Gastroesophageal sphincter (tissue), 4 donors: ENCODE data around the gene EXOC6B. TPM values are rescaled to one million over a fixed set of nuclear protein-coding genes. Genes with fewer than 3 reads are reported as not detected.

Experiments
- ATAC-seq: fragments of 150-250 bp; one replicate; pipeline ENCODE4 v1.9.1; 2016; ENCODE audit warnings: mild to moderate bottlenecking, moderate library complexity
- H3K27ac ChIP-seq, 4 donors: fragments of 200-600 bp; sonication (generic) in 3 of 4; 1 replicate in 3 of 4; 2 replicates in 1 of 4; pipeline ENCODE4 v1.5.1; 2016 to 2019
- H3K27me3 ChIP-seq: fragments of 200-600 bp; sonication (generic); one replicate; pipeline ENCODE4 v1.5.1; 2019
- H3K36me3 ChIP-seq, 2 donors: fragments of 200-600 bp; sonication (generic); one replicate each; pipeline ENCODE4 v1.5.1; 2019; ENCODE audit warnings: control low read depth in 1 of 2
- H3K4me1 ChIP-seq, 3 donors: fragments of 200-600 bp; sonication (generic); 1 replicate in 2 of 3; 2 replicates in 1 of 3; pipeline ENCODE4 v1.5.1; 2016 to 2019; ENCODE audit warnings: control low read depth in 2 of 3
- H3K4me3 ChIP-seq, 2 donors: fragments of 200-600 bp; sonication (generic); one replicate each; pipeline ENCODE4 v1.5.1; 2019; ENCODE audit warnings: mild to moderate bottlenecking in 1 of 2, moderate library complexity in 1 of 2
- H3K9me3 ChIP-seq, 3 donors: fragments of 200-600 bp; sonication (generic); one replicate each; pipeline ENCODE4 v1.5.1; 2017 to 2019; ENCODE audit warnings: control low read depth in 2 of 3
- EP300 ChIP-seq: sonication (generic); formaldehyde crosslinking; IDR thresholded peaks from one replicate; pipeline ENCODE4 v1.6.1; 2017; ENCODE audit warnings: antibody characterized with exemption, mild to moderate bottlenecking
- POLR2A ChIP-seq, 2 donors: fragments of 450-650 bp; IDR thresholded peaks; one replicate each; pipeline ENCODE4 v1.6.1; 2017; ENCODE audit warnings: antibody characterized with exemption in 2 of 2, mild to moderate bottlenecking in 2 of 2, moderate library complexity in 1 of 2
- POLR2AphosphoS5 ChIP-seq: sonication (generic); formaldehyde crosslinking; IDR thresholded peaks from one replicate; pipeline ENCODE4 v1.6.1; 2017; ENCODE audit warnings: antibody characterized with exemption
- WGBS, 2 donors: methylation state at CpG; one replicate each; pipeline ENCODE4 v1.1.5; 2018; ENCODE audit warnings: low coverage in 1 of 2; 5-methylcytosine and 5-hydroxymethylcytosine counted together
- total RNA-seq, 4 donors: library from RNA; depleted of rRNA; stranded (reverse); fragments of >200 nt; gene quantifications; one replicate each; pipeline ENCODE4 v1.1.0, GENCODE V29; 2016
- TF ChIP-seq, protein P1 (sequence below), 4 experiments: fragments of 200-600 bp in 2 of 4; fragments of 450-650 bp in 2 of 4; sonication (generic) in 1 of 4; IDR thresholded peaks; one replicate each; pipeline ENCODE4 v1.5.1; 2017 to 2019; ENCODE audit warnings: antibody characterized with exemption in 4 of 4, mild to moderate bottlenecking in 2 of 4, moderate library complexity in 2 of 4

Gene EXOC6B
- total RNA-seq, 4 donors from 2014 or later = 35.3 to 47.2 (median 41.2) TPM

GRCh38 chr2:72233211-72233610 lies 592.6 kb downstream of the EXOC6B start:
- 60% methylated on average over 1 of the region's 2 CpGs; no CpG with 5 or more reads in 1 of the 2 donors for WGBS, 2 donors
- Histone ChIP-seq H3K36me3 (no peaks in the 10 kb centered on the region), H3K27ac (no peak overlapping the region), H3K9me3 (no peaks in the 10 kb centered on the region), H3K4me3 (no peak overlapping the region), H3K27me3 (no peaks in the 10 kb centered on the region), H3K4me1 (peaks cover 0 to 8% (median 0%) of the 10 kb centered on the region in 3 donors)
- TF ChIP-seq EP300 (no peak), POLR2AphosphoS5 (no peak), POLR2A (IDR thresholded peaks at IDR 0.05) (no peak)
- TF ChIP-seq, protein P1, sequence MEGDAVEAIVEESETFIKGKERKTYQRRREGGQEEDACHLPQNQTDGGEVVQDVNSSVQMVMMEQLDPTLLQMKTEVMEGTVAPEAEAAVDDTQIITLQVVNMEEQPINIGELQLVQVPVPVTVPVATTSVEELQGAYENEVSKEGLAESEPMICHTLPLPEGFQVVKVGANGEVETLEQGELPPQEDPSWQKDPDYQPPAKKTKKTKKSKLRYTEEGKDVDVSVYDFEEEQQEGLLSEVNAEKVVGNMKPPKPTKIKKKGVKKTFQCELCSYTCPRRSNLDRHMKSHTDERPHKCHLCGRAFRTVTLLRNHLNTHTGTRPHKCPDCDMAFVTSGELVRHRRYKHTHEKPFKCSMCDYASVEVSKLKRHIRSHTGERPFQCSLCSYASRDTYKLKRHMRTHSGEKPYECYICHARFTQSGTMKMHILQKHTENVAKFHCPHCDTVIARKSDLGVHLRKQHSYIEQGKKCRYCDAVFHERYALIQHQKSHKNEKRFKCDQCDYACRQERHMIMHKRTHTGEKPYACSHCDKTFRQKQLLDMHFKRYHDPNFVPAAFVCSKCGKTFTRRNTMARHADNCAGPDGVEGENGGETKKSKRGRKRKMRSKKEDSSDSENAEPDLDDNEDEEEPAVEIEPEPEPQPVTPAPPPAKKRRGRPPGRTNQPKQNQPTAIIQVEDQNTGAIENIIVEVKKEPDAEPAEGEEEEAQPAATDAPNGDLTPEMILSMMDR (IDR thresholded peaks at IDR 0.05) = no peak
- no peak for ATAC-seq

DNA sequence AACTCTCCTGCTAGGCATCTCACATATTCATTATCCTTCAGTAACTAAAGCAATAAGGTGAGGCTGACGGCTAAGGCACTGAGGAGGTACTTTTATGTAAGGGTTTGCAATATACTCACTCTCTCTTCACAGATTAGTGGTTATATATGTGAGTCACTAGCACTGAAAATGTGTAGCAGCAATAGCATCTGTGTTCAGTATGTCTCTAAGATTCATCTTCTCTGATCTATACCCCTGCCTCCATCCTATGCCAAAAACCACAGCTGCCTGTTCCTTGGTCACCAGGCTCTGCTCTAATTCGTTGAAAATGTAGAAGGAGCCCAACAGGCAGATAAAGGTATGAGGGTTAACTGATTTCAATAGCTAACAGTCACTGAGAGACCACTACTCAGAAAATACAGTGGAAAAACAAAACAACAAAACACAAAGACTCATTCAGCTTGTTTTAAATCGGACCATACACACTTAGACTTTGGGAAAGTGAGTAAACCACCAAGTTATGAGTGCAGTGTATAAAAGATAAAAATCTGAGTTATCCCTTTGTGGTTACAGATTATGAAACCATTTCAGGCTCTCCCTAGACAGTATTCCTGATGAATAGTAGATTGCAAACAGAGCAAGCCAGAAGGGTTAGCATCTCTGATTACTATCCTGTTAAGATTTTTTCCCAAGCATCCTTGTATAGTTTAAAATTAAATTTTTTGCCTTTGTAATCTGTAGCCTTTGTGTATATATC lies 602.8 kb downstream of the EXOC6B start:
- Histone ChIP-seq H3K9me3 (no peaks in the 10 kb centered on the region), H3K27me3 (no peaks in the 10 kb centered on the region), H3K4me3 (no peak overlapping the region), H3K36me3 (no peaks in the 10 kb centered on the region), H3K4me1 (no peaks in the 10 kb centered on the region), H3K27ac (no peak overlapping the region)
- 82 to 89% methylated on average over 3 of the region's 3 CpGs for WGBS, 2 donors
- TF ChIP-seq EP300 (no peak), POLR2A (IDR thresholded peaks at IDR 0.05) (no peak), POLR2AphosphoS5 (no peak)
- TF ChIP-seq, protein P1 (IDR thresholded peaks at IDR 0.05) = no peak
- ATAC-seq = no peak

DNA sequence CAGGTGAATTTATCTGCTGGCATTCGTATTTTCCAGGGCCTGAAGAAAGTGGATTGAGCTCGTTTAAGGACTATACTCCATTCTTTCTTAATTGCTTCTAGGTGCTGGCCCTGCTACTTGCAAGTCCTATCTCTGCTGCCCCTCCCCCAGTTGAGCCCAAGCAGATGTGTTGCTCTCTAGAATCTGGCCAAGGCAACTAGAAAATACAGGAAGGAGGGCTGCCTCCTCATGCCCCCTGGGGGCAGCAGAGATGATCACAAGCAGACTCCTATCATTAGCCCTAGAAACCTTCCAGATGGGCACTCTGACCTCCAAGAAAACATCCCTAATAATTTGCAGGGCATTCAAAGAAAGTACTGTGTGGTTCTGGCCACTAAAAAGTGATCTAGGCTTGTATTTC lies 605.7 kb downstream of the EXOC6B start:
- TF ChIP-seq EP300 (no peak), POLR2AphosphoS5 (no peak), POLR2A (IDR thresholded peaks at IDR 0.05) (no peak)
- TF ChIP-seq, protein P1 (IDR thresholded peaks at IDR 0.05) = no peak
- H3K27ac ChIP-seq = no peak overlapping the region
- no peak overlapping the region for H3K4me3 ChIP-seq
- no peak for ATAC-seq
- H3K4me1 ChIP-seq = no peaks in the 10 kb centered on the region
- no peaks in the 10 kb centered on the region for H3K36me3 ChIP-seq
- WGBS, 2 donors = 57 to 75% methylated on average over 2 of the region's 2 CpGs
- no peaks in the 10 kb centered on the region for H3K27me3 ChIP-seq
- H3K9me3 ChIP-seq = no peaks in the 10 kb centered on the region

DNA sequence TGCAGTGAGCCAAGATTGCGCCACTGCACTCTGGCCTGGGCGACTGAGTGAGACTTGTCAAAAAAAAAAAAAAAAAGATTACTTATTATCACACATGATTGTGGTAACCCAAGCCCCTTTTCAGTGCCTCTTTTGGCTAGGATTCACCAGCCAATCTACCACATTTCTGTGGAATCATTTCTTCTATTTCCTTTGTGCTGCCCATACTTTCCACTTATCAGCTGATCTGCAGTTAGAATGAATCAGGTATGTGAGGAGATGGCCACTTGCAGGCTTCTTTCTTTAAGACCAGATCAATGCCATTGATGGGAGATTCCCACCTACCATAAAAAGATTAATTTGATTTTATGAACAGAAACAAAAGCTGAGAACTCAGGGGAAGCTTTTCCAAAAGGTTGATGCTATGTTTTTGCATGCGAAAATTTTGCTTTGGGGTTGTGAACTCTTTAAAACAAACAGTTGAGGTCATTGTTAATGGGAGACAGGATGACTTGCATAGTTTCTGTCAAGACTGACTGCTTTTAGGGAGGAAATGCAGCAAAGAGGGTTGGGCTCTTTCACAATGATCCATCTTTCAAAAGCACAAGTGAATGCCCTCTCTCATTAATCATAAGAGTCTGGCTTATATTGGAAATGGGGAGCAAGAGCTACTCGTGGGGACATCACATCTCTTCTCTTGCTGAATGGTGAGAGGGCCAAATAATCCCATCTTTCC lies 611.2 kb downstream of the EXOC6B start:
- Histone ChIP-seq H3K9me3 (no peaks in the 10 kb centered on the region), H3K36me3 (no peaks in the 10 kb centered on the region), H3K27me3 (no peaks in the 10 kb centered on the region), H3K4me1 (peaks cover 0 to 6% (median 0%) of the 10 kb centered on the region in 3 donors), H3K4me3 (no peak overlapping the region), H3K27ac (no peak overlapping the region)
- ATAC-seq = no peak
- WGBS, 2 donors = 27 to 60% methylated on average over 2 to 4 of the region's 4 CpGs
- TF ChIP-seq, protein P1 (IDR thresholded peaks at IDR 0.05) = no peak
- TF ChIP-seq EP300 = no peak
- no peak for TF ChIP-seq POLR2A (IDR thresholded peaks at IDR 0.05)
- no peak for TF ChIP-seq POLR2AphosphoS5
